GM06990 (cell line): ENCODE measurements around the gene OFD1.

ENCODE experiments used
- DNase-seq: peaks from one replicate; pipeline ENCODE4 v3.0.0-alpha.2; 2011; ENCODE audit not compliant: insufficient read length; ENCODE audit errors: extremely low read depth
- H3K27me3 ChIP-seq: replicated peaks from 2 replicates; pipeline ENCODE4 v1.6.0; 2011; ENCODE audit warnings: low read length; ENCODE audit not compliant: control insufficient read depth, insufficient read depth
- H3K36me3 ChIP-seq: 2 replicates; pipeline ENCODE4 v1.5.1; 2011; ENCODE audit warnings: low read length; ENCODE audit not compliant: control insufficient read depth, insufficient read depth
- H3K4me3 ChIP-seq: replicated peaks from 2 replicates; pipeline ENCODE4 v1.5.1; 2011; ENCODE audit warnings: low read depth, mild to moderate bottlenecking, control low read depth, low read length
- TF ChIP-seq, protein P1 (sequence below): IDR thresholded peaks from 2 replicates; pipeline ENCODE4 v1.5.1; 2011; ENCODE audit warnings: low read length, control low read depth, mild to moderate bottlenecking, inconsistent platforms; ENCODE audit not compliant: insufficient read depth, poor library complexity, severe bottlenecking

Gene OFD1

DNA sequence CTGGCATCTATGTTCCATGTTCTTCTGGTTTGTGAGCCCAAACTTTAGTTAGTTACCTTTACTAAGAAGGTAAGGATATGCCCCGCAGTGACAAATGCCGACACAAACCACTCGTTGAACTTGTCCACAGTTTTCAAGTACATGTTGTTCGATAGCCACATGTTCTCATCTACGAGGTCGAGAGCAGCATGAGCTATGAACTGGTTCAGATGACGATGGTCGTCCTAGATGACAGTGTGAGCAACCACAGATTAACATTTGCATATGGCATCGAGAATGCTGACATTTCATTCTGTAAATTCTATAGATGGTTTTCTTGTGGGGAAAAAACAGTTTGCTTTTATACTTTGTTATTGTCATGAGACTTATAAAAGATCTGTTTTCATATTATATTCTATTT, 18.1 kb upstream of the OFD1 start:
- Histone ChIP-seq H3K27me3 (no peaks in the 10 kb centered on the region), H3K4me3 (no peak overlapping the region), H3K36me3 (peaks cover 11% of the 10 kb centered on the region)
- no peak for DNase-seq
- TF ChIP-seq, protein P1, sequence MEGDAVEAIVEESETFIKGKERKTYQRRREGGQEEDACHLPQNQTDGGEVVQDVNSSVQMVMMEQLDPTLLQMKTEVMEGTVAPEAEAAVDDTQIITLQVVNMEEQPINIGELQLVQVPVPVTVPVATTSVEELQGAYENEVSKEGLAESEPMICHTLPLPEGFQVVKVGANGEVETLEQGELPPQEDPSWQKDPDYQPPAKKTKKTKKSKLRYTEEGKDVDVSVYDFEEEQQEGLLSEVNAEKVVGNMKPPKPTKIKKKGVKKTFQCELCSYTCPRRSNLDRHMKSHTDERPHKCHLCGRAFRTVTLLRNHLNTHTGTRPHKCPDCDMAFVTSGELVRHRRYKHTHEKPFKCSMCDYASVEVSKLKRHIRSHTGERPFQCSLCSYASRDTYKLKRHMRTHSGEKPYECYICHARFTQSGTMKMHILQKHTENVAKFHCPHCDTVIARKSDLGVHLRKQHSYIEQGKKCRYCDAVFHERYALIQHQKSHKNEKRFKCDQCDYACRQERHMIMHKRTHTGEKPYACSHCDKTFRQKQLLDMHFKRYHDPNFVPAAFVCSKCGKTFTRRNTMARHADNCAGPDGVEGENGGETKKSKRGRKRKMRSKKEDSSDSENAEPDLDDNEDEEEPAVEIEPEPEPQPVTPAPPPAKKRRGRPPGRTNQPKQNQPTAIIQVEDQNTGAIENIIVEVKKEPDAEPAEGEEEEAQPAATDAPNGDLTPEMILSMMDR = no peak

DNA sequence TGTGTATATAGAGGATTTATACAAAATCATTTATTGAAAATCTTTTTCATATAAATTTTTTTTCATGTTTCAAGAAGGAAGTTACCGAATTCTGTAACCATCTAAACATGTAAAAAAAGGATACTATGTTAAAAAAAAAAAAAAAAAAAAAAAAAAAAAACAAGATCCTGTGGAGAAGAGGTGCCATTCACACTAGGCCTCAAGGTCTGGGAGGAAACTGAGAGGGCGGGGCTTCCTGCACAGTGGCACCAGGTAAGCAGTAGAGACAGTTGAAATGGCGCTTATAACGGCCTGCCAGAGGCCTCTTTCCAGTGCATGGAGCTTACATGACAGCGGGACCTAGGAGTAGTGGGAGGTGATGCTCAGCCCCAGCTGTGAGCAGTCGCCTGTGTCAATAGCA, 17.6 kb upstream of the OFD1 start:
- Histone ChIP-seq H3K4me3 (no peak overlapping the region), H3K27me3 (no peaks in the 10 kb centered on the region), H3K36me3 (peaks cover 7% of the 10 kb centered on the region)
- DNase-seq = no peak
- TF ChIP-seq, protein P1 = no peak

DNA sequence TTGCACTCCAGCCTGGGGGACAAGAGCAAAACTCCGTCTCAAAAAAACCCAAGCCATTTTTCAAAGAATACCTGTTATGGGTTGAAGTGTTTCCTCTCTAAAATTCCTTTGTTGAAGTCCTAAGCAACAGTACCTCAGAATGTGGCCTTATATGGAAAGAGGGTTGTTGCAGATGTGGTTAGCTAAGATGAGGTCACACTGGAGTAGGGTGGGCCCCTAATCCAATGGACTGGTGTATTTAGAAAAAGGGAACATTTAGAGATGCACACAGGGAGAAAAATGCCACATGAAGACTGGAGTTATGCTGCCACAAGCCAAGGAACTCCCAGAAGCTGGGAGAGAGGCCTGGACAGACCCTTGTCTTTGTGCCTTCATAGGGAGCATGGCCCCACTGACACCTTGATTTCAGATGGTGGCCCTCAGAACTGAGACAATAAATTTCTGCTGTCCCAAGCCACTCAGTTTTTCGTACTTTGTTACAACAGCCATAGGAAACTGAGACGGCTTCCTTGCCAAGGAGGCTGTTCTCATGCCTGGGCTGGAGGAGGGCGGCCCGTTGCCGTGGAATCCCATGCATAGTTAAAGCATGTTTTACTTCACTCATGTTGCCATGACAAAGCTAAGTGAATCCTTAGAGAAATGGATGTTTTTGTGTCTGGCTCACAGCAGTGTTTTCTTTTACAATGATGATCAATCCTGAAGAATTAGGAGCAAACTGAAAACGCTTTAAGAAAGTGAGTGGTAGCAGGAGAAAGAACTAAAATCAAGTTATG, 16.7 kb upstream of the OFD1 start:
- H3K4me3 ChIP-seq = no peak overlapping the region
- peaks cover 7% of the 10 kb centered on the region for H3K36me3 ChIP-seq
- TF ChIP-seq, protein P1 = no peak
- DNase-seq = no peak
- H3K27me3 ChIP-seq = no peaks in the 10 kb centered on the region

DNA sequence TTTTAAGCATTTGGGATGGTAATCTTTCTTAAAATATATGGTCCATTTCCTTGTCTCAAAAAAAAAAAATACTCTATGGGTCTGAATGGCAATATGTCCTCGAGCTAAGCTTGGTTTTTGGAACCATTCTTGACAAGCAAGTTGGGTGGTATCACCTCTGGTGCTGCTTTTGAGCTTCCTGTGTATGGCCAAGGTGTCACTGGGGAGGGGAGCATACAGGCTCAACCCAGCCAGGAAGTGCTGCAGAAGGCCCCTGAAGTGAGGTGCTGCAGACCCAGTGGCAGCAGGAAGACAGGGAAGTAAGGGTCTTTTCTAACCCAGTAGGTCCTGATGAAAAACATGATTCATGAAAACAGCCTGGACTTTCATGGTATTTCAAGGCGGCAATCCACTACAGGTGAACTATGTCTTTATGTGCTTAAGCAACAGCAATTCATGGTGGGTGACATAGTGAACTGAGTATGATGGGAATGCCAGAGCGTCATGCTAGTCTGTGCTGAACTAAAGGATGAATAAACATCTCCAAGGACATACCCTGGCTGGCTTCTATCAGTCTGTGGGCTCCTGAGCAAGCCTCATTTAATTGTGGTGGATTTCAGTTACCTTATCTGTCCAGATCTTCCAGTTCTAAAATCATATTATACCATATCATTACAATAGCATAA, 15.2 kb upstream of the OFD1 start:
- DNase-seq = no peak
- Histone ChIP-seq H3K4me3 (no peak overlapping the region), H3K27me3 (no peaks in the 10 kb centered on the region), H3K36me3 (peaks cover 7% of the 10 kb centered on the region)
- TF ChIP-seq, protein P1 = no peak

DNA sequence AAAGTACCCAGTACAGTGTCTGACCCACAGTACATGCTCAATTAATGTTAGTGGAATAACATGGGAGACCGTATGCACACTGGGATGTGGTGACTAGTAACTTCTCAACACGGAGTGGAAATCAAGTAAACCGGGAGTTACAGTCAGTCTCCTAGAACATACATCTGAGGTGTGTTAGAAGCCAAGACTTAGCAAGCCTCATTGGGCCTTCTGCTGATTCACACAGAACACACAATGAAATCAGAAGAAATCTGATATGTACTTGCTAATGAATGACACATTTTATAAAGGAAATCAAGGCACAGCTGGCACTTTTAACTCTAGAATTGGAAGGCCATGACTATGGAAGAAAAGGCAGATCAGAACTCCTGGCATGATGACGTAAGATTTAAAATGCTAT, 13.2 kb upstream of the OFD1 start:
- TF ChIP-seq, protein P1 = no peak
- Histone ChIP-seq H3K36me3 (peaks cover 7% of the 10 kb centered on the region), H3K4me3 (no peak overlapping the region), H3K27me3 (no peaks in the 10 kb centered on the region)
- no peak for DNase-seq
